CD4-positive, alpha-beta T cell treated with Interleukin-15 for 1 hour (primary cell): ENCODE measurements around the gene SCAMP1.

ENCODE experiments used
- DNase-seq: peaks from one replicate; pipeline ENCODE4 v3.0.0-alpha.2; 2020

The SCAMP1 gene

DNA sequence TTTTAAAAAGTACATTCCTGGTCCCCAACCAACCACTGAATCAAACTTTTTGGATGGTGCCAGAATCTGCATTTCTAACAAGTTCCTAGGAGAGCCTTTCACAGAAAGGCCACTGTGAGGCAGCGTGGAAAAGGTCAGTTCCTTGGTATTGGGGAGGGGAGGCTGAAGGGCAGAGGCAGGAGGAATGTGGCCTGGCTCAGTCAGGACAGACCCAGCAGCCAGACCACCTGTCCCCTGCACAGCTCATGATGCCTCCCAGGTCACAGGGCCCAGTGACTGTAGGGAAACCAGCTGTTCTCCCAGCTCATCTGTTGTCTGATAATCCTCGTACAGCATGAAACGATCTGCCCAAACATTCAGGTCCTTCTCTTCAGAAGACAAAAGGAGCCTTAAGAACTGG lies 155.3 kb downstream of the SCAMP1 start:
- DNase-seq, result no peak

- DNase-seq, result no peak
Measured at GRCh38 chr5:78518365-78519197, 158.2 kb downstream of the SCAMP1 start.

DNA sequence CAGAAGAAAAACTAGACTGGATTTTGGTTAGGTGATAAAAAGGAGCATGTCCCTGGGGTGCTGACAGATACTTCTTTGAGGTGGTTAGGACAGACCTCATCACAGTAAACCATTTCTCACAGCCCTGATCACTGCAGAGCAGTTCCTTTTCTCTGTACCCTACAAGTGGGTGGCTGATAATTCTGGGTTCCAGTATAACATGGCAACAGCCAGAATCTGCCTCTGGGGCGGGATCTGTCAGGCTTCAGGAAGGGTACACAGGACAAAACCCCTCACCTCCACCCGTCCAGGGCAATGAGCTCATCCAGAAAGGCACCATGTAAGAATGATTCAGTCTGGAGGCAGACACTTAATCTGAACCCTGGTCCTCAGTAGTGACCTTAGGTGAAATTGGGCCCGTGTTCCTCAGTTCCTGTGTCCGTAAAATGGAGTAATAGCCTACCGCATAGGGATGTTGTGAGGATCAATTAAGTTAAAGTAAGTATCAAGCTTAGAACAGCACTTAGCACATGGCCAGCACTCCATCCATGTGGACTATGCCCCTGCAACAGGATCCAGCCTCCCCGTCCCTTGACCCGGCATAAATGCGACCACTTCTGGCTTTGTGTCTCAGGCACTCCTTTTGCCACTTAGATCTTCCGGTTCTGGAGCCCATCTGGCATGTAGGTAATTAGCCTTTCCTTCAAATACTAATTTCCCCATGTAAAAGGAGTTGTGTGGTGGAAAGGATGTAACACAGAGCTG lies 159.0 kb downstream of the SCAMP1 start:
- DNase-seq, result no peak

DNA sequence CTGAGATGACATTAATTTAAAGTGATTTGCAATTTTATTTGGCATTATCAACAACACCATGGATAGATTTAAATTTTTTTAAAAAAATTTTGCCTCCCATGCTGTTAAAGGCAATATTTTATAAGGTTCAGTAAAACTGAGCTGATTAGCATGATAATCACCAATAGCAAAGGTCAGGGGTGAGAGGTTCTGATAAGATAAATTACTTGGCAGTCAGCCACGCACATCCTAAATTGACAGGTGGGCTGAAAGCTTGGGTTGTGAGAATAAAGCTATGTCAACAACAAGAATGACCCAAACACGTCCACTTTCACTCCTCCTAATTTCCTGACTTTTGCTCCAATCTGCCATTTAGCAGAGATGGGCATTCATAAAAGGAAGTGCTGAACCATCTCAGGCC lies 161.0 kb downstream of the SCAMP1 start:
- DNase-seq, result no peak

DNA sequence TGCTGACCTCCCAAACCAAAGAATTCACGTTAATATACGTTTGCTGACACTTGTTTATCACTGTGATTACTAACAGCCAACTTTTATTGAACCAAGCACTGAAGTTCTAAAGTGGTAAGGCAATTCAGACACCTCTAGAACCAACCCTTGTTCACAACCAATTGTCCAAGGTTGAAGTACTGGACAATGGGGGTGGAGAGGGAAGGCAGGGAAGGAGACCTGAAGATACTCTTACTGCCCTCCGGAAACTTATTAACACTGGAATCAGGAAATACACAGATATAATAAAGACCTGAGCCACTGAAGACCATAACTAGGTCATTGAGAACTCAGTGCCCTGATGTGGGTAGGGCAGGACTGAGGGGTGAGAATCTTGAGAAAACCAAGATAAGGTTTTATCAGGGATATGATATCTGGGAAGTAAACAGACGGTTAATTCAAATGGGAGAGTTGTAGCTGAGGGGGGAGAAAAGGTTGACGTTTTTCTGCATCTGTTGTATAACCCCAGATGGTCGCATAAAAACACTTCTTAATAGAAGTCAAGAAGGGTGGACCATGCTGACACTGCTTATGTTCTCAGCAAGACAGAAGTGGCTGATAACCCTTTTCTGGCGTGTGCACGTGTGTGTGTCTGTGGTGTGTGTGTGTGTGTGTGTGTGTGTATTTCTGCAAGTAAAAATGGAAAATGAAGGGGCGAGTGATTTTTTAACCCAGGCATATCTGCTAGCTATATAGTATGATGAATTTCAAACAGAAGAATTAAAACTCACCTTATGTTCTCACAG lies 162.3 kb downstream of the SCAMP1 start:
- DNase-seq, result no peak

GRCh38 chr5:78523314-78524193 lies 163.1 kb downstream of the SCAMP1 start:
- no peak for DNase-seq

DNA sequence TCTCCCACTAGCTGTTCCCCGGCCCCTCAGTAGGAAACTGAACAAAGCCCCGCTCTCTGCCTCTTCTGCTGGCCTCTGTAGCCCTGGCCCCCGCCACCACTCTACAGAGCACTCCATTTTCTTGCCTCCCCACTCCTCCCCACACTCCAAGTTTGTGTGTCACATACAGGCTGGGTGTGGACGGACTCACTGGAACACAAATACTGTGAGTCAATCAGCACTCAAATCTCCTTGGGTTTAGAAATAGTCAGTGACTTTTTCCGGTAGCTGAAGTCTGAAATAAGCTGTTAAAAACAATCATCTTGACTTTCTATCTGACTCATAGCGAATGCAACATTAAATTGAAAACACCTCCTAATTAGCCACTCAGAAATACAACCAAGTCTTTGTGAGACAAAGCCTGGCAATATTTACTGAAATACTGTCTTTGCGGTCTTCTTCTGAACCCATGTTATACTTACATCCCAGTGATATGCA lies 165.7 kb downstream of the SCAMP1 start:
- DNase-seq, result peak; percentile 34

DNA sequence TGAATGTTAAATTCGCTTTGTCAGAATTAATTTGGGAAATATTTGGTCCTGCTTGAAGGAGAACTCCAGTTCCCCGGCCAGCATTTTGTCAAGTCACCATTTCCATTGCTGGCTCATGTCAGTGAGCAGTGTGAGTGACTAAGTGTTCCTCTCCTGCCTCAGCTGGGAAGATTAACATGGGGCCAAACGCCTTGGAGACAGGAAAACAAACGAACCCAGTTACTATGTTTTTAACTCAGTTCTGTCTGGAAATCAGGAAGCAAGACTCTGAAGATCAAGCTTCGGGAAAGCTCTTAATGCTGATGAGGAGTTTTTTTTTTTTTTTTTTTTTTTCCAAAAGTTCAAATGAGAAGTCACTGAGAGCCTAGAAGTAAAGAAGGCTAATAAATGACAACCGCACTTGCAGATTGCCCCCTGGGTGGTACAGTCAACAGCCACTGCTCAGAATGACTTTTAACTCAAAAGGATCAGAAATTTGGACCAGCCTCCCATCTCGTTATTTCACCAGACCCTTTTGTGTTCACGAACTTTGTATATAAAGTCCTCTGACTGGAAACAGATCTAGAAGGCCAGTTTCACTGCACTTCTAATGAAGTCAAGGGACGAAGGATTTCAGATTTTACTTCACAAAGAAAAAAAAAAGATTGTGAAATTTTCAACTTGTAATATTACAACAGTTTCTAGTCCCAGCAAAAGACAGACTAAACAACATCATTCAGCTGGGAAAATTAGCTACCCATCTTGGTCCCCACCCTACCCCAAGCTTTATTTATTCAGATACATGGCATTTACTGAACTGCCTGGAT lies 166.8 kb downstream of the SCAMP1 start:
- DNase-seq, result peak; percentile 71

DNA sequence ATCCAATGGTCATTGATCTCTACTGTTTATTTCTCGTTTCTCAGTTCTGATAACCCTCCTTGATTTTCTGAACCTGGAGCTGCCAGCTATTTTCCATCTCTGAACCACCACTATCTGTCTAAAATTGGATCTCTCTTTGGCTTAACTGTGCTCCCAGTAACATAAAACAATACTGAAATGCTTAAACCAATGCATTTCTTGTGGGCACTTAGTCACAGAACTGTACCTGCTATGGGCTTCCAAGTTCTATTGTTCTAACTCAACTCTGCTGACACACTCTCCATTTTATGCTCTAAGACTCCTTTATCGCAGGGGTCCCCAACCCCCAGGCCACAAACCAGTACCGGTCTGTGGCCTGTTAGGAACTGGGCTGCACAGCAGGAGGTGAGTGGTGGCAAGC lies 167.5 kb downstream of the SCAMP1 start:
- no peak for DNase-seq
